Measurements from ENCODE around the gene CD59. TPM values are rescaled to one million over a fixed set of nuclear protein-coding genes. Genes with fewer than 3 reads are reported as not detected.

The CD59 gene
- total RNA-seq, 1 experiment from 2014 or later: 1,281 TPM

DNA sequence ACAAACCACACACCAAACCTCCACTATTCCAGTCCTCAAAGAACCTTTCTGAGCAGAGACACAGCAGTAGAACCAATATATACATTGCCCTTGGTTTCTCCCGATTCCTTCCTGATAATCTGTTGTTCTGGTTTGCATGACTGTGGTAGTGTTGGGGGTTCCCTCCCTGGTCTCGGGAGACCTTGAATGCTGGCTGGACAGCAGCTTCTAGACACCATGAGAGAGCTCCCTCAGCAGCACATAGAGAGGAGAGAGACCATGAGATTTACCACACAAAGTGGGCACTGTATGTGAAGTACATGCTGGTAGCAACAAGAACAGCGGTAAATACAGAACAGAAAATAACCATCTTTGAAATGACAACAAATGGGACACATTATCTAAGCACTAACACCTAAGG lies 38.2 kb downstream of the CD59 start:
- Mint-ChIP-seq H3K27me3 (ENCODE audit: unreplicated experiment) (no peaks in the 10 kb centered on the region), H3K36me3 (ENCODE audit: insufficient read depth, unreplicated experiment) (peaks cover 92% of the 10 kb centered on the region), H3K9me3 (ENCODE audit: low read depth, unreplicated experiment) (no peaks in the 10 kb centered on the region), H3K4me1 (ENCODE audit: low read depth, unreplicated experiment) (peaks cover 88% of the 10 kb centered on the region), H3K4me3 (ENCODE audit: low read depth, unreplicated experiment) (peak overlapping the region; percentile 76), H3K27ac (ENCODE audit: unreplicated experiment) (peak overlapping the region; percentile 92)
- CTCF ChIA-PET: no interaction called here
- DNase-seq: no peak
- no TSS peak for BruUV-seq (replicated peaks)
- TF ChIP-seq, protein P1, sequence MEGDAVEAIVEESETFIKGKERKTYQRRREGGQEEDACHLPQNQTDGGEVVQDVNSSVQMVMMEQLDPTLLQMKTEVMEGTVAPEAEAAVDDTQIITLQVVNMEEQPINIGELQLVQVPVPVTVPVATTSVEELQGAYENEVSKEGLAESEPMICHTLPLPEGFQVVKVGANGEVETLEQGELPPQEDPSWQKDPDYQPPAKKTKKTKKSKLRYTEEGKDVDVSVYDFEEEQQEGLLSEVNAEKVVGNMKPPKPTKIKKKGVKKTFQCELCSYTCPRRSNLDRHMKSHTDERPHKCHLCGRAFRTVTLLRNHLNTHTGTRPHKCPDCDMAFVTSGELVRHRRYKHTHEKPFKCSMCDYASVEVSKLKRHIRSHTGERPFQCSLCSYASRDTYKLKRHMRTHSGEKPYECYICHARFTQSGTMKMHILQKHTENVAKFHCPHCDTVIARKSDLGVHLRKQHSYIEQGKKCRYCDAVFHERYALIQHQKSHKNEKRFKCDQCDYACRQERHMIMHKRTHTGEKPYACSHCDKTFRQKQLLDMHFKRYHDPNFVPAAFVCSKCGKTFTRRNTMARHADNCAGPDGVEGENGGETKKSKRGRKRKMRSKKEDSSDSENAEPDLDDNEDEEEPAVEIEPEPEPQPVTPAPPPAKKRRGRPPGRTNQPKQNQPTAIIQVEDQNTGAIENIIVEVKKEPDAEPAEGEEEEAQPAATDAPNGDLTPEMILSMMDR (IDR thresholded peaks at IDR 0.05; ENCODE audit: unreplicated experiment): no peak
- intact Hi-C loops (cut with micrococcal nuclease; ENCODE audit: unreplicated experiment): no loop called here

DNA sequence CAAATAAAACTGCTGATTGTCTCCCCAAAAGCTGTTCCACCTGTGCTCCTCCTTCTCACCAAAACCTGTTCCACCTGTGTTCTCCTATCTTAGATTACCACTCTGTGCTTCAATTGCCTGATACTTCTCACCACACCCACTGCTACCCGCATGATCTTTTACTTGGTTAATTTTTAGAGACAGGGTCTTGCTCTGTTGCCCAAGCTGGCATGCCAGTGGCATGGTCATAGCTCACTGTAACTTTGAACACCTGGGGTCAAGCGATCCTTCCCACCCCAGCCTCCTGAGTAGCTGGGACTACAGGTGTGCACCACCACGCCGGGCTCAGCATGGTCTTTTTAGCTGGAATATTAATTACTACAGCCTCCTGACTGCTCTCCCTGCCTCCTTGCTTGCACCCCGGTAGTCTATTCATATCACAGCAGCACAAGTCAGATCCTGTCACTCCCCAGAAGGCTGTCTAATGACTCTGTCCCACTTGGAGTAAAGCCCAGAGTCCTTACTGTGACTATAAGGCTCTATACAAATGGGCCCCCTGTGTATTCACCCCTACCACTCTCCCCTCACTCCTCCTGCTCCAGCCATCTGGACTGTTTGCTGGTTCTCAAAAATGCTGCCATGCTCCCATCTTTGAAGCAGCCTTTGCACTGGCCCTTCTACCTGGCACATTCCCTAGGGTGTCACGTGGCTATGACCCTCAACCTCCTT lies 39.1 kb downstream of the CD59 start:
- H3K4me3 Mint-ChIP-seq (ENCODE audit: low read depth, unreplicated experiment): peak overlapping the region; percentile 76
- no peak for DNase-seq
- no peaks in the 10 kb centered on the region for H3K27me3 Mint-ChIP-seq (ENCODE audit: unreplicated experiment)
- H3K36me3 Mint-ChIP-seq (ENCODE audit: insufficient read depth, unreplicated experiment): peaks cover 91% of the 10 kb centered on the region
- peak overlapping the region; percentile 92 for H3K27ac Mint-ChIP-seq (ENCODE audit: unreplicated experiment)
- H3K9me3 Mint-ChIP-seq (ENCODE audit: low read depth, unreplicated experiment): no peaks in the 10 kb centered on the region
- CTCF ChIA-PET: interaction anchor here (1.6 to 1.8 kb wide), 2 partner anchors 35 to 45 kb away, joined by 4 to 5 read pairs; no protein-coding TSS in a partner anchor
- TF ChIP-seq, protein P1 (IDR thresholded peaks at IDR 0.05; ENCODE audit: unreplicated experiment): no peak
- no TSS peak for BruUV-seq (replicated peaks)
- intact Hi-C loops (cut with micrococcal nuclease; ENCODE audit: unreplicated experiment): no loop called here
- peaks cover 88% of the 10 kb centered on the region for H3K4me1 Mint-ChIP-seq (ENCODE audit: low read depth, unreplicated experiment)

DNA sequence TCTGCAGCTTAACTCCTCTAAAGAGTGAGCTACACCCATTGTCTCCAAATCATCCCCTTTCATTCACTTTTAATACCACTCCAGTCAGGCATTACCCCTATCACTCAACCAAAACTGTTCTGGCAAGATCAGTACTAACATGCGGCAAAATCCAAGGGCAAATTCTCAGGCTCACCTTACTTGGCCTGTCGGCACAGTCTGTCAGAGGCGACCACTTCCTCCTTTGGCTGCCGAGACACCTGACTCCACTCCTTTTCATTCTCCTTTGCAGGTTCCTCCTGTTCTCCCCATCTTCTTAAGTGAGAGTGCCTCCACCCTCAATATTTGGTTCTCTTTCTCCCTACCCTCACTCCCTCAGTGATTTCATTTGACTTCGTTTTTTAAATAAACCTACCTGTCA lies 39.8 kb downstream of the CD59 start:
- DNase-seq: peak; percentile 60
- peak overlapping the region; percentile 92 for H3K27ac Mint-ChIP-seq (ENCODE audit: unreplicated experiment)
- intact Hi-C loops (cut with micrococcal nuclease; ENCODE audit: unreplicated experiment): no loop called here
- H3K4me3 Mint-ChIP-seq (ENCODE audit: low read depth, unreplicated experiment): peak overlapping the region; percentile 76
- peaks cover 88% of the 10 kb centered on the region for H3K4me1 Mint-ChIP-seq (ENCODE audit: low read depth, unreplicated experiment)
- CTCF ChIA-PET: interaction anchor here (0.7 to 2.1 kb wide), 4 partner anchors 18 to 46 kb away, joined by 3 to 13 read pairs (median 4); no protein-coding TSS in a partner anchor
- H3K9me3 Mint-ChIP-seq (ENCODE audit: low read depth, unreplicated experiment): no peaks in the 10 kb centered on the region
- no TSS peak for BruUV-seq (replicated peaks)
- TF ChIP-seq, protein P1 (IDR thresholded peaks at IDR 0.05; ENCODE audit: unreplicated experiment): no peak
- H3K27me3 Mint-ChIP-seq (ENCODE audit: unreplicated experiment): no peaks in the 10 kb centered on the region
- H3K36me3 Mint-ChIP-seq (ENCODE audit: insufficient read depth, unreplicated experiment): peaks cover 91% of the 10 kb centered on the region

DNA sequence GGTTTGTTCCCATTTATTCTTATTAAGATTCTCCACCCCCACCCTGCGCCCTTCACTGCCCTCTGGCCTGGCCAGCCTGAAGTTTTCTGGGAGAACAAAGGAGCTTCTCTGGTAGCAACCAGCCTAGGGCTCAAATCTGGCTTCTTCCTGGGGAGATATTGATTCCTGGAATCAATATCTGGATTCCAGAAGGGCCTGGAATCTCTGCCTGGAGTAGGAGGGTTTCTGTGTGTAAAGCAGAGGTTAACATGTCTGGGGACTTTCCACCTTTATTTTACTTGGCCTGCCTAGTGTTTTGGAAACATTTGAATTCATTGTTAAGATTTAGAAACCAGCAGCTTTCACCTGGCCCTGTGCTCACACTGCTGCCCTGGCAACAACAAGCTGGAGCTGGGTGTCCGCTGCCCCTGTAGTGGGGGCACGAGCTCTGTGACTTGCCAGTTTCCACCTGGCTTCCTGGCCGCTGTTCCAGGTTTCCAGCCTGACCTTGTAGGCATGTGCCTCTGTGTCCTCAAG lies 41.1 kb downstream of the CD59 start:
- CTCF ChIA-PET: interaction anchor here (0.9 to 2.1 kb wide), 7 partner anchors 10 to 47 kb away, joined by 3 to 13 read pairs (median 4); no protein-coding TSS in a partner anchor
- Mint-ChIP-seq H3K4me3 (ENCODE audit: low read depth, unreplicated experiment) (peak overlapping the region; percentile 76), H3K9me3 (ENCODE audit: low read depth, unreplicated experiment) (no peaks in the 10 kb centered on the region), H3K27me3 (ENCODE audit: unreplicated experiment) (no peaks in the 10 kb centered on the region), H3K27ac (ENCODE audit: unreplicated experiment) (peak overlapping the region; percentile 92), H3K36me3 (ENCODE audit: insufficient read depth, unreplicated experiment) (peaks cover 91% of the 10 kb centered on the region), H3K4me1 (ENCODE audit: low read depth, unreplicated experiment) (peaks cover 93% of the 10 kb centered on the region)
- peak; percentile 75 for DNase-seq
- TSS peak; percentile 12 for BruUV-seq (replicated peaks)
- TF ChIP-seq, protein P1 (IDR thresholded peaks at IDR 0.05; ENCODE audit: unreplicated experiment): no peak
- intact Hi-C loops (cut with micrococcal nuclease; ENCODE audit: unreplicated experiment): no loop called here
